Measurements from ENCODE around the gene POTEG. TPM values are rescaled to one million over a fixed set of nuclear protein-coding genes. Genes with fewer than 3 reads are reported as not detected.
"Not testable (repeated sequence)": the region's sequence is repeated elsewhere in the genome, so short reads cannot be mapped to it uniquely, and the experiment has no call there.

Gene POTEG
- total RNA-seq, 2 donors from 2014 or later: not detected

DNA sequence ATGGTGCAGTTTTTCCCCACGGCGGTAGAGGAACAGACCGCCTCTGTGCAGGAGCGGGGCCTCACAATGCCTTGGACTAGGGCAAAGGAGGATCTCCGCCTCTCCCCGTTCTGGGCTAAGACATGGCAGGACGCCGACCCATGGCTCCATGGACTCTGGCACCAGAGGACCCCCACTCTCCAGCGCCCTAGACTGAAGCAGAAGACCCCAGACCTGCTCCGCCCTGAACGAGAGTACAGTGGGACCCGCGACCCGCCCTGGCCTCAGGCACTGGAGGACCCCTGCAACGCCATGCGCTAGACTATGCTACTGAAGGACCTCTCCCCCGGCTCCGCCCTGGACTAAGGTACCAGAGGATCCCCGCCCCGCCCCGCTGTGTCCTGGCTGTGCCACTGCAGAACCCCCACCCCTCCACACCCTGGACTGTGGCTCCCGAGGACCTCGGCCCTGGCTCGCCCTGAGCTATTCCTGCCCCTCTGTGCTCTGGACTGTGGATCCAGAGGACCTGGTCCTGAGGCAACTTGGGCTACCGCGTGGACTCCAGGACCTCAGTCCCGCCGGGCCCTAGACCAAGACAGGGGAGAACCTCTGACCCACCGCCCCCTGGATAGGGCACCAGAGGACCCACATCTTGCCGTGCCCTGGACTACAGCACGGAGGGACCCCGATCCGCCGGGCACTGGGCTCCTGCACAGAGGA is 73.1 kb downstream of the POTEG start:
- not testable (repeated sequence) for H3K9me3 Mint-ChIP-seq; H3K4me1 ChIP-seq (ENCODE audit: control insufficient read depth, insufficient read depth, low read length); H3K27ac Mint-ChIP-seq; H3K4me3 Mint-ChIP-seq; H3K27me3 ChIP-seq (ENCODE audit: control insufficient read depth, insufficient read depth, low read length, poor library complexity, severe bottlenecking); H3K36me3 Mint-ChIP-seq (ENCODE audit: low read depth); H3K9ac ChIP-seq (ENCODE audit: extremely low read depth, low read length, poor library complexity, severe bottlenecking); H3K9me3 ChIP-seq (ENCODE audit: control insufficient read depth, low read length); H3K4me3 ChIP-seq (ENCODE audit: low read length); H3K4me1 Mint-ChIP-seq; H3K27me3 Mint-ChIP-seq (ENCODE audit: insufficient read depth); DNase-seq; H3K36me3 ChIP-seq (ENCODE audit: control insufficient read depth, insufficient read depth, low read length); H3K27ac ChIP-seq (ENCODE audit: low read depth, low read length)
- 58% methylated on average over 2 of the region's 34 CpGs; no CpG with 5 or more reads in 1 of the 2 experiments for WGBS, 2 experiments (ENCODE audit: insufficient coverage in 1 of 2, insufficient read length in 1 of 2)
